DOHH2 (cell line): Measurements from ENCODE around the gene CDK4.

ENCODE experiments used
- H3F3A ChIP-seq: fragments of 200-600 bp; sonication (generic), shearing (Covaris generic); 2 replicates; pipeline ENCODE4 v1.6.0; 2016; ENCODE audit warnings: antibody characterized with exemption, mild to moderate bottlenecking; ENCODE audit not compliant: control insufficient read depth, insufficient read depth
- H3K27ac ChIP-seq: fragments of 200-600 bp; sonication (generic); 2 replicates; pipeline ENCODE4 v1.5.1; 2014; ENCODE audit warnings: low read depth, mild to moderate bottlenecking, low read length, moderate library complexity
- H3K27me3 ChIP-seq: fragments of 200-600 bp; sonication (generic); 2 replicates; pipeline ENCODE4 v1.6.1; 2014; ENCODE audit warnings: mild to moderate bottlenecking, low read length, mixed read lengths; ENCODE audit not compliant: control insufficient read depth
- H3K36me3 ChIP-seq: fragments of 200-600 bp; sonication (generic); 2 replicates; pipeline ENCODE4 v1.6.1; 2014; ENCODE audit warnings: mild to moderate bottlenecking, low read length, moderate library complexity, mixed read lengths; ENCODE audit not compliant: control insufficient read depth
- H3K4me1 ChIP-seq: fragments of 200-600 bp; sonication (generic); 2 replicates; pipeline ENCODE4 v1.6.1; 2014; ENCODE audit warnings: mild to moderate bottlenecking, low read length, mixed read lengths; ENCODE audit not compliant: control insufficient read depth
- H3K4me2 ChIP-seq: fragments of 200-600 bp; sonication (generic); 2 replicates; pipeline ENCODE4 v1.6.0; 2014; ENCODE audit warnings: mild to moderate bottlenecking, low read length, moderate library complexity
- H3K4me3 ChIP-seq: fragments of 200-600 bp; sonication (generic); 2 replicates; pipeline ENCODE4 v1.5.1; 2014; ENCODE audit warnings: mild to moderate bottlenecking, low read length, mixed read lengths
- H3K79me2 ChIP-seq: fragments of 200-600 bp; sonication (generic); 2 replicates; pipeline ENCODE4 v1.6.1; 2014; ENCODE audit warnings: mild to moderate bottlenecking, low read length, mixed read lengths; ENCODE audit not compliant: control insufficient read depth
- H3K9me2 ChIP-seq: fragments of 200-600 bp; sonication (generic); replicated peaks from 2 replicates; pipeline ENCODE4 v1.6.1; 2014; ENCODE audit warnings: mild to moderate bottlenecking, low read length, mixed read lengths; ENCODE audit not compliant: control insufficient read depth
- H3K9me3 ChIP-seq: fragments of 200-600 bp; sonication (generic); 2 replicates; pipeline ENCODE4 v1.6.1; 2014; ENCODE audit warnings: antibody characterized with exemption, low read length, mixed read lengths; ENCODE audit not compliant: control insufficient read depth, insufficient read depth
- H4K20me1 ChIP-seq: fragments of 200-600 bp; sonication (generic); 2 replicates; pipeline ENCODE4 v1.6.0; 2014; ENCODE audit warnings: low read depth, mild to moderate bottlenecking, antibody characterized with exemption, low read length, moderate library complexity; ENCODE audit not compliant: control insufficient read depth, insufficient read depth
- EZH2phosphoT487 ChIP-seq: fragments of 200-600 bp; sonication (generic); IDR thresholded peaks from 2 replicates; pipeline ENCODE4 v1.6.1; 2017; ENCODE audit warnings: borderline replicate concordance, mild to moderate bottlenecking, antibody characterized with exemption, low read length, moderate library complexity, mixed read lengths
- TF ChIP-seq, protein P1 (sequence below): fragments of 200-600 bp; sonication (generic); IDR thresholded peaks from one replicate; pipeline ENCODE4 v1.5.1; 2014; ENCODE audit warnings: antibody characterized with exemption, mild to moderate bottlenecking, low read depth, low read length; ENCODE audit not compliant: poor library complexity, severe bottlenecking

CDK4 gene

DNA sequence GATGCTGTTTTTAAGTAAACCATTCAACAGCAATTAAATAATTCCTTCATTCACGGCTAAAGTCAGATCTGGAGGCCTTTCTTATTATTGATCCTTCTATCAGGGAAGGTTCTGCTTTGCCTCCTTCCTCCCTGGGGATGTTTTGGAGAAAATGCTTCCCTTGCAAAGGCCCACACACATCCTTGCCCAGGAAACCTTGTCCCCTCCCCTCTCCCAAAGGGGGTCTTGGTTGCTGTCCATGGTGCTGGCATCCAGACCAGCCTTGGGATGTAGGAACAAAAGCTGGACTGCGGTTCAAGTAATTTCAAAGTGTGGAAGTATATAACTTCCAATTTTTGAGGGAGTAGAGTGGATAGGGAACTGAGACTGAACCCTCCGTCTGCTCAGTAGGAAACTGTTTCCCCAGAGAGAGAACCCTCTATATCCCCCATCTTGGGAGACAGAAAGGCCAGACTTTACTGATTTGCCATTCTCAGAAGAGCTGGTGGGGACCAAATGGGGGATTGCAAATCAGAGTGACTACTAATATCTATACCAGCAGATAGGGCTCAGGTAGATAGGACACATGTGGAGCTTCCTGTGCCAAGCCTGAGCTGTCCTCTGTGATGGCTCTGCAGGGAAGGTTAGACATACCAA lies 8.4 kb upstream of the CDK4 start:
- Histone ChIP-seq H3K4me3 (no peak overlapping the region), H3K79me2 (peaks cover 51% of the 10 kb centered on the region), H3F3A (peaks cover 23% of the 10 kb centered on the region), H3K4me1 (peaks cover 32% of the 10 kb centered on the region), H3K27ac (no peak overlapping the region), H3K9me3 (no peaks in the 10 kb centered on the region), H3K4me2 (no peak overlapping the region), H4K20me1 (peaks cover 16% of the 10 kb centered on the region; the same call in 1 of the 2 replicates), H3K9me2 (no peaks in the 10 kb centered on the region), H3K36me3 (peaks cover 51% of the 10 kb centered on the region), H3K27me3 (peaks cover 14% of the 10 kb centered on the region)
- TF ChIP-seq, protein P1, sequence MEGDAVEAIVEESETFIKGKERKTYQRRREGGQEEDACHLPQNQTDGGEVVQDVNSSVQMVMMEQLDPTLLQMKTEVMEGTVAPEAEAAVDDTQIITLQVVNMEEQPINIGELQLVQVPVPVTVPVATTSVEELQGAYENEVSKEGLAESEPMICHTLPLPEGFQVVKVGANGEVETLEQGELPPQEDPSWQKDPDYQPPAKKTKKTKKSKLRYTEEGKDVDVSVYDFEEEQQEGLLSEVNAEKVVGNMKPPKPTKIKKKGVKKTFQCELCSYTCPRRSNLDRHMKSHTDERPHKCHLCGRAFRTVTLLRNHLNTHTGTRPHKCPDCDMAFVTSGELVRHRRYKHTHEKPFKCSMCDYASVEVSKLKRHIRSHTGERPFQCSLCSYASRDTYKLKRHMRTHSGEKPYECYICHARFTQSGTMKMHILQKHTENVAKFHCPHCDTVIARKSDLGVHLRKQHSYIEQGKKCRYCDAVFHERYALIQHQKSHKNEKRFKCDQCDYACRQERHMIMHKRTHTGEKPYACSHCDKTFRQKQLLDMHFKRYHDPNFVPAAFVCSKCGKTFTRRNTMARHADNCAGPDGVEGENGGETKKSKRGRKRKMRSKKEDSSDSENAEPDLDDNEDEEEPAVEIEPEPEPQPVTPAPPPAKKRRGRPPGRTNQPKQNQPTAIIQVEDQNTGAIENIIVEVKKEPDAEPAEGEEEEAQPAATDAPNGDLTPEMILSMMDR, result no peak
- TF ChIP-seq EZH2phosphoT487, result no peak

DNA sequence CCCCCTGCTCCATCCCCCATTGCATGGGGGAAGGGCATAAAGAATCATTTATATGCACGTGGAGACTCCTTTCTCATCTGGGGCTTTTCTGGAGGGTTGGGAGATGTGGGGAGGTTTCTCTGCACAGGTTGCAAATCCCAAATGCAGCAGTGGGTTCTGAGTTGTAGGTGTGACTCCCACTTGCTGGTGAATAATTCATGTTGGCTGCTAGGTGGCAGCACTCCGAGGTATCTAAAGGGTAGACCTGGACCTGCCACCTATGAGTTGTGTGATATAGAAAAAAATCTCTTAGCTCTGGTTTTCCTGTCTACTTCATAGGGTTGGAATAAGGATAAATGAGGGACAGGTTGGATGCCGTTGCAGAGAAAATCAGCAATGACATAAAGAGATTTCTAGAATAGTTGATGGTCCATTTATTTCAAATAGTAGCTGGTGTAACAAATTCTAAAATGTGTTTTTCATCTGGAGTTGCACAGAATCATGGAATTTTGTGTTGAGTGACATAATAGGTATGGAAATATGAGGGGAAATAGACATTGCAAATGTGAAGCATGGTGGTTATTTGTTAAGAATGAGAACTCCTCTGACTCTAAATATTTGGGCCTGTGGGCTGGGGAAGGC lies 7.4 kb upstream of the CDK4 start:
- no peak overlapping the region for H3K27ac ChIP-seq
- peaks cover 4% of the 10 kb centered on the region for H3K27me3 ChIP-seq

DNA sequence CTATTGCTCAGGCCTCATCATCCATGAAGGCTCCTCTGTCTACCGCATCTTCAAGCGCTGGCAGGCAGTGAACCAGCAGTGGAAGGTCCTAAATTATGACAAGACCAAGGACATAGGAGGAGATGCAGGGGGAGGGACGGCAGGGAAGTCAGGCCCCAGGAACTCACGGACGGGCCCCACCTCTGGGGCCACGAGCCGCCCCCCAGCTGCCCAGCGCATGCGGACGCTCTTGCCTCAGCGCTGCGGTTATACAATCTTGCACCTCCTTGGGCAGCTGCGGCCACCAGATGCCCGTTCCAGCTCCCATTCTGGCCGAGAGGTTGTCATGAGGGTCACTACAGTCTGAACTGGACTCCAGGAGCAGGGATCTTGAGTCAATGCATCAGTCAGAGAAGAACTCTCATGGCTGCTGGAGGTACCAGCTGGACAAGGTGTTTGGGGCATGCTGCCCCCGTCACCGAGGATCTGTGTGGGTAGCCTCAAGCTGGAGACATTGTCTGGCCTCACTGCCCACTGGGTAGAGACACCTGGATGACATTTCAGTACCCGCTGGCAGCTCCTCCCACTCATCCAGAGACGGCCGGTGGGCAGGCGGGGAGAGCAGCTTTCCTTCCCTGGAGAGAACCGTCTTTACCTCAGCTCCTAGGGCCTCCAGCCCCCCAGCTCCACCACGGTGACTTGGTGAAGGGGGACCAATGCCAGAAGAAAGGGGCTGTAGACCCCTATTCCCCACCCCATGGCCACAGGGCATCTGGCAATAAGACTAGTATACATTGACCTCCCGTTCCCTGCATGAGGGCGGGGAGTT lies 6.6 kb upstream of the CDK4 start:
- Histone ChIP-seq H3K27me3 (no peaks in the 10 kb centered on the region), H3K36me3 (peaks cover 51% of the 10 kb centered on the region), H3K4me2 (no peak overlapping the region), H3K79me2 (peaks cover 51% of the 10 kb centered on the region), H3K27ac (no peak overlapping the region), H3K4me1 (peaks cover 28% of the 10 kb centered on the region), H3K9me2 (no peaks in the 10 kb centered on the region), H3F3A (peaks cover 29% of the 10 kb centered on the region), H4K20me1 (peaks cover 16% of the 10 kb centered on the region; the same call in 1 of the 2 replicates), H3K4me3 (no peak overlapping the region), H3K9me3 (no peaks in the 10 kb centered on the region)
- TF ChIP-seq, protein P1, result no peak
- no peak for TF ChIP-seq EZH2phosphoT487

More for the DNA sequence above, 7.4 kb upstream of the CDK4 start:
- no peak for TF ChIP-seq EZH2phosphoT487
- TF ChIP-seq, protein P1, result peak; percentile 78
- H3K9me3 ChIP-seq, result no peaks in the 10 kb centered on the region
- H3K79me2 ChIP-seq, result peaks cover 51% of the 10 kb centered on the region
- H3K9me2 ChIP-seq, result no peaks in the 10 kb centered on the region
- H3K4me1 ChIP-seq, result peaks cover 24% of the 10 kb centered on the region
- H3K4me3 ChIP-seq, result no peak overlapping the region
- H3F3A ChIP-seq, result peaks cover 25% of the 10 kb centered on the region
- no peak overlapping the region for H3K4me2 ChIP-seq
- peaks cover 51% of the 10 kb centered on the region for H3K36me3 ChIP-seq
- peaks cover 16% of the 10 kb centered on the region; the same call in 1 of the 2 replicates for H4K20me1 ChIP-seq
